ENCODE measurements around the gene CD300LD. TPM values are rescaled to one million over a fixed set of nuclear protein-coding genes. Genes with fewer than 3 reads are reported as not detected.

The CD300LD gene
- total RNA-seq, 1 donor from 2014 or later = not detected

DNA sequence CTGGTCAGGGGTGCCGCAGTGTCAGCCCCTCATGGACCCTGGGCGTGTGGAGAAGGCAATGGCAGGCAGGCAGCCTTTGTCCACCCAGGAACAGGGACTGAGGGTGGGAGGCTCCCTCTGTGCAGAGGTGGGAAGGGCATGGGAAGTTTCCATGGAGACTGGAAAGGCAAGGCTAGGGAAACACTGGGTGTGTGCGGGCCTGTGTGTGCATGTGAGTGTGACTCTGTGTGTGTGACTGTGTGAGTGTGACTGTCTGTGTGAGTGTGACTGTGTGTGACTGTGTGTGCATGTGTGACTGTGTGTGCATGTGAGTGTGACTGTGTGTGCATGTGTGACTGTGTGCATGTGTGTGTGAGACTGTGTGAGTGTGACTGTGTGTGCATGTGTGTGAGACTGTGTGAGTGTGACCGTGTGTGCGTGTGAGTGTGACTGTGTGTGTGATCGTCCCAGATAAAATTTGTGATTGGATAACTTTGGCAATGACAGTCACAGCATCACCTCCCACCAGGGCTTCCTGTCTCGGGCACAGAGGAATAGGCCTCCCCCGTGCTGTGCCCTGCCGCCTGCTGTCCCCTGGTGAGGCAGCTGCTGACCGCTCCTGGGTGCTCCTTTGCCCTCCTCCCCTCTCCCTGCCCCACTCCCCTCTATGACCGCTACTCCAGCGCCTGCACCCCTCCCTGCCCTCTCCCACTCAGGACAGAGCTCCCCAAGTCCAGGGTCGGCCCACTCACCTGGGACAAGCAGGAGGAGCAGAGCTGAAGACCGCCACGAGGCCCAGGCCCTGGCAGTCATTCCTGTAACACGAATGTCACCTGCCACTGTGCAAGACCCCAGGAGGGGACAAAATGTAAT, 46.9 kb downstream of the CD300LD start:
- Histone ChIP-seq H3K27me3 (ENCODE audit: control insufficient read depth, insufficient read depth, low read length) (no peaks in the 10 kb centered on the region), H3K36me3 (ENCODE audit: control insufficient read depth, insufficient read depth, low read length) (no peaks in the 10 kb centered on the region), H3K4me3 (ENCODE audit: low read depth, low read length) (no peak overlapping the region)
- no peak for TF ChIP-seq CTCF (IDR thresholded peaks at IDR 0.05; ENCODE audit: insufficient read depth, low read length, severe bottlenecking)
- DNase-seq (ENCODE audit: low read depth) (no peak), FAIRE-seq (peak; percentile 96)

- TF ChIP-seq CTCF (IDR thresholded peaks at IDR 0.05; ENCODE audit: insufficient read depth, low read length, severe bottlenecking) = no peak
- H3K4me3 ChIP-seq (ENCODE audit: low read depth, low read length) = no peak overlapping the region
- DNase-seq (ENCODE audit: low read depth) (no peak), FAIRE-seq (peak; percentile 55)
- H3K27me3 ChIP-seq (ENCODE audit: control insufficient read depth, insufficient read depth, low read length) = no peaks in the 10 kb centered on the region
- no peaks in the 10 kb centered on the region for H3K36me3 ChIP-seq (ENCODE audit: control insufficient read depth, insufficient read depth, low read length)
These were observed 48.0 kb downstream of the CD300LD start for GRCh38 chr17:74543891-74544760.

GRCh38 chr17:74543406-74543805, 48.7 kb downstream of the CD300LD start:
- FAIRE-seq = no peak
- TF ChIP-seq CTCF (IDR thresholded peaks at IDR 0.05; ENCODE audit: insufficient read depth, low read length, severe bottlenecking) = no peak
- H3K27me3 ChIP-seq (ENCODE audit: control insufficient read depth, insufficient read depth, low read length) = no peaks in the 10 kb centered on the region

GRCh38 chr17:74542727-74543383, 49.2 kb downstream of the CD300LD start:
- H3K4me3 ChIP-seq (ENCODE audit: low read depth, low read length) = no peak overlapping the region
- H3K36me3 ChIP-seq (ENCODE audit: control insufficient read depth, insufficient read depth, low read length) = no peaks in the 10 kb centered on the region
- TF ChIP-seq CTCF (IDR thresholded peaks at IDR 0.05; ENCODE audit: insufficient read depth, low read length, severe bottlenecking) = no peak
- no peaks in the 10 kb centered on the region for H3K27me3 ChIP-seq (ENCODE audit: control insufficient read depth, insufficient read depth, low read length)
- FAIRE-seq (no peak), DNase-seq (ENCODE audit: low read depth) (no peak)

More at GRCh38 chr17:74543406-74543805, 48.7 kb downstream of the CD300LD start:
- Histone ChIP-seq H3K4me3 (ENCODE audit: low read depth, low read length) (no peak overlapping the region), H3K36me3 (ENCODE audit: control insufficient read depth, insufficient read depth, low read length) (no peaks in the 10 kb centered on the region)
- no peak for DNase-seq (ENCODE audit: low read depth)

GRCh38 chr17:74542166-74542565, 49.9 kb downstream of the CD300LD start:
- H3K36me3 ChIP-seq (ENCODE audit: control insufficient read depth, insufficient read depth, low read length) = no peaks in the 10 kb centered on the region
- H3K27me3 ChIP-seq (ENCODE audit: control insufficient read depth, insufficient read depth, low read length) = no peaks in the 10 kb centered on the region
- no peak for DNase-seq (ENCODE audit: low read depth)
- TF ChIP-seq CTCF (IDR thresholded peaks at IDR 0.05; ENCODE audit: insufficient read depth, low read length, severe bottlenecking) = no peak
- H3K4me3 ChIP-seq (ENCODE audit: low read depth, low read length) = no peak overlapping the region
- FAIRE-seq = peak; percentile 84
